ENCODE data around the gene PDE4DIP. TPM values are rescaled to one million over a fixed set of nuclear protein-coding genes. Genes with fewer than 3 reads are reported as not detected.
"Not testable (repeated sequence)": the region's sequence is repeated elsewhere in the genome, so short reads cannot be mapped to it uniquely, and the experiment has no call there.

The PDE4DIP gene
- total RNA-seq, 1 donor from 2014 or later = 134 TPM

DNA sequence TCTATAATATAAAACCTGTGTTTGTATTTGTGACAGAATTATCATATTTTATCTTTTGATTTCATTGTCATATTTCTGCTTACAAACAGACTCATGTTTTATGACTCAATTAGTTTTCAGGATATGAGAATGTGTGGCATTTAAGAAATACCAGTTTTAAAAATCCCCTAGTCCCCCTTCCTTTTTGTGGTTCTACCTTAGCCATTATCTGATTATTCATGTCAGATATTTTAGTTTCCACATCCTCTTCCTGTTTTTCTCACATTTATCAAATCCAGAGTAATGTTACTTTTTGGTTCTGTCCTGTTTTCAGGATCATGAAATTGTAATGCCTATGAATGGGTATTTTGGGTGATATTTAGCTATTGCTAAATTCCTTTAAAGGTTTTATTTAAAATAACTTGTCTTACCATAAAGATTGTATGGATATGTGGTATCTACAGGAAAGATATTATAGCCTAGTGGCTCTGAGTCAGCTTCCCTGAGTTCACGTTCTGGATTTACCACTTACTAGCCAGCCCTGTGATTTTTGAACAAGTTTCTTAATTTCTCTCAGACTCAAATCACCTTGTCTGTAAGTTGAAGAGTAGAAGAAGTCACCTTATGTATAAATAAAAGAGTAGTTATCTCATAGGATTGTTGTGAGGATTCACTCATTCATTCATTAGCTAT is 131.8 kb downstream of the PDE4DIP start:
- DNase-seq = not testable (repeated sequence)

DNA sequence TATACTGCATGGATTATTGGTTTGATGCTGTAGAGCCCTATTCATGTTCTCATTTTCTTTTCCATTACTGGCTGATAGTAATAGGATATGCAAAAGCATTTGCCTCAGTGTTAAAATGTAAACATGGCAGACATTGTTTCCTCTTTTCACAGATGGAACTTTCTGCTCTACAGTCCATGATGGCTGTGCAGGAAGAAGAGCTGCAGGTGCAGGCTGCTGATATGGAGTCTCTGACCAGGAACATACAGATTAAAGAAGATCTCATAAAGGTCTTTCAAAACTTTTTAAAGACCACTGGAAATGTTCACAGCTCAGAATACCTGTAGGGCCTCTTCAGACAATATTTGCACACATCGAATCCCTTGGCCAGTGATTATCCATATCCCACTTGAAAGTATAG is 133.6 kb downstream of the PDE4DIP start:
- not testable (repeated sequence) for DNase-seq

DNA sequence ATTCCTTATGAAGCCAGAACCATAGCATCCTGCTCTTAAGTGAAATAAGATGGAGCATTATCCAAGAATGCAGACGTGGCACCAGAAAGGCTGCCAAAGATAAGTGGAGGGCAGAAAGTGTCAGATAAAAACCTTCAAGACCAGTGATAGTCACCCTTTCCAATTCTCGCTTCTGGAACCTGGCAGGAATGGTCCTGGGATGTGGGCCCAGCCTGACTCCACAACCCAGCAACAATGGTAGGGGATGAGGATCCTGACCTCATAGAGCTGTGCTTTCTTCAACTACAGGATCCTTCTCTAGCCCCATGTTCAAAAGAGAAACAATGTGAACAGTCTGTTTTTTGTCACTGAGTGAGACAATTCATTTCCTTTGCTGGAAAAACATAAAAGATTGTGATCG is 145.2 kb downstream of the PDE4DIP start:
- DNase-seq = not testable (repeated sequence)

DNA sequence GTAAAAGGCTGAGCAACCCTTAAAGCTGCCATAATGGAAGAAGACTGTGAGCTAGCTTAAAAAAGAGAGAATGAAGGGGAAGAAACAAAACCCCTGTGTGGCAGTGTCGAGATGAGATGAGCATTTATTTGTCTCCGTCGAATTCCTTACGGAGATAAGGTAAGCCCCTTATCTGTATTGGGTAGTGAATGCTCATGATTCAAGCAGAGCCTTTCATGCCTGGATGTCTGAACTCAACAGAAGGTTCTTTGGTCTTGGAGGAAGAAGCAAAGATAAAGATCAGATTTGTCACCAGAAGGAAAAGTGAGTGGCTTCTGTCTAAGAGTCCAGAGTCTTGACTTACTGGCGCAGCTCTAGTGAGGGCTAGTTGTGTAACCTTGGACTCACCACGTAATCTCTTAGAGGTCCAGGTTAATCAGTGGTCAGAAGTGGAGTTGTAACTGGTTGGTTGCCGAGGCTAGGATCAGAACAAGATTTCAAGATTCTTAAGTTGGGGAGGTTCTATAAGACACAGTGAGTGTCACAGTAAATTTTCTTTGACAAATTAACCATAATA is 146.1 kb downstream of the PDE4DIP start:
- not testable (repeated sequence) for DNase-seq

DNA sequence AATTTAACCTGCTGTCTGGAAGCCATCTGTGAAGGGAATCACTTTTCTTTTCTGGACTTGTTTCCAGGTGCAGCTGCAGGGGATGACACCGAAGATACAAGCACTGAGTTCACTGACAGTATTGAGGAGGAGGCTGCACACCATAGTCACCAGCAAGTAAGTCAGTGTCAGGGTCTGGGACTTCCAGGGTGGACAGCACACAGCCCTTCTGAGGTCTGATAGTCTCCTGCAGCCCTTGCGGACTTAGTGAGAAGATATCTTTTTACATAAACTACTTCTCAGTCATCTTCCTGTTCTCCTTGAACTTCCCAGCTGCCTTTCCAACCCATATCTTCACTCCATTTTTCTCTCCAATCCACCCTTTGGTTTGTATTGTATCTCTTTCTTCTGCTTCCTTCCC is 147.6 kb downstream of the PDE4DIP start:
- DNase-seq = not testable (repeated sequence)

DNA sequence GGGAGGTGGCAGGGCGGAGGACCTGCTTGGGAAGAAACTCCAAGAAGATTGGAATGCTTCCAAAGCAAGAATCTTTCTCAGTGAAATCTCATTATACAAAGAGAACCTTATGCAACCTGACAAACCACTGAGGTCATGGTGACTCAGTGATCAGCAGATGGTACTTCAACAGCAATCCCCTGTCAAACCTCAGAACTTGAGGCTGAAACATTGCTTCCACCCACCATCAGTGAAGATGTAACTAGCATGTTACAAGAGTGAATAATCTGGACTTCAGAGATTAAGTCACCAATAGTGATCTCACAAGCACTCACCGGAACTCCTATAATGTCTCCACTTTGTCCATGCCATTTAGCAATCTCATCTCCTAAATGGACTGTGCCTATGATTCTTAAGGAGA is 148.1 kb downstream of the PDE4DIP start:
- not testable (repeated sequence) for DNase-seq

DNA sequence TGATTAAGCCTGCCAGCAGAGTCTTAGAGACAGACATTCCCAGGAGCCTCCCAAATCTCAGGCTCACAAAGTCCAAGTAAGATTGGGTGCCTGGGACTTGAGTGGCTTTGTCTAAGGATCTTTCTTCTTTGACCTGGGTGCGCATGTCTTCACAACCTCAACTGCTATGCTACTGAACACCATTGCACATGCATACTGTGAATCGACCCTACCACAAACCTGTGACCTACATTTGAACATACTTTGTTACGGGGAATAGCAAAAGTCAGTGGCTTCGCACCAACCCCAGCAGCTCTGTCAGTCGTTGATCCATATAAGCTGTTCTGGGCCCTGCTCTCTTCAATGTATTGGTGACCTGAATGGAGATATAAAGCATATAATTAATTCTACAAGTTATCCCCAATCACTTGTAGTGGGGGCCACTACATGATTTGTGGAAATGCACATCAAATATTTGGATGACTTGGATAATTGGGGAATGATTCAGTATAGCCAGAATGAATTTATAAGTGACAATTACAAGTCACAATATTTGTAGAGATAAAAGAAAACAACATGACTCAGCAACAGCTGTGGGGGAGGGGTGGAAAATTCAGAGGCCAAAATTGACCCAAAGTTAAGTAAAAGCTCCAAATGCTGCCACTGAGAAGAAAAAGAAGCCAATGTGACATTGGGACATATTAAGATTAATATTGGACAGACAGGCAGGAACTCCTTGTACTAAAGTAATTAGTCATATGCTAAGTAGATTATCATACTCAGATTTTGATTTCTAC is 152.4 kb downstream of the PDE4DIP start:
- DNase-seq = not testable (repeated sequence)

DNA sequence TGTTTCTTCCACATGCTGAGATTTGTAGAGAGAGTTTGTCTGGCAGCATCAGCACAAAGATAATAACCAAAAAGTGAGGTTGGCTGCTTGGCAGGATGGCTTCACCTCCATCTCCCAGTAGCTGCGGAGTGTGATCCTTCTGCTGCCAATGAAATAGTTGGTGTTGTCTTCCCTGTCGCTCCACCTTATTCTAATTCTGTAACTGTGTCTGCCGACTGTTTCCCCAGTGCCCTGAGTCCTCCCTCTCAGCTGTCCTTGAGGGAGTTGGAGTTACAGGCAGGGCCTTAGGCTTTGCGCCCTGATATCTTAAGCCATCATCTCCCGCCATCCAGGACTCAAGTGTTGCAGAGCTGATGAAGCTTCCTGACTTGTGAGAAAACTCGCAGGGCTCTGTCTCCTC is 153.2 kb downstream of the PDE4DIP start:
- DNase-seq = not testable (repeated sequence)

DNA sequence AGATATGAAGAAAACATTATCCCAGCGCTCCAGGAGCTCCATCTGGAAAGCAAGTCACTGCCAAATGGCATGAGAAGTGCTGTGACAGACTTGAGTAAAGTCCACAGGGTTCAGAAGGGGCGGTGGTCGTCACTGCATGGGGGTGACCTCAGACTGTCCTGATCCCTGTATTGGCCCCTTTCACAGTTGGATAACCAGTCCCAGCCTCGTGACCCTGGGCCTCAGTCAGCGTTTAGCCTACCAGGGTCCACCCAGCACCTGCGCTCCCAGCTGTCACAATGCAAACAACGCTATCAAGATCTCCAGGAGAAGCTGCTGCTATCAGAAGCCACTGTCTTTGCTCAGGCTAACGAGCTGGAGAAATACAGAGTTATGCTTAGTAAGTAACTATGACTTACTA is 158.4 kb downstream of the PDE4DIP start:
- not testable (repeated sequence) for DNase-seq

DNA sequence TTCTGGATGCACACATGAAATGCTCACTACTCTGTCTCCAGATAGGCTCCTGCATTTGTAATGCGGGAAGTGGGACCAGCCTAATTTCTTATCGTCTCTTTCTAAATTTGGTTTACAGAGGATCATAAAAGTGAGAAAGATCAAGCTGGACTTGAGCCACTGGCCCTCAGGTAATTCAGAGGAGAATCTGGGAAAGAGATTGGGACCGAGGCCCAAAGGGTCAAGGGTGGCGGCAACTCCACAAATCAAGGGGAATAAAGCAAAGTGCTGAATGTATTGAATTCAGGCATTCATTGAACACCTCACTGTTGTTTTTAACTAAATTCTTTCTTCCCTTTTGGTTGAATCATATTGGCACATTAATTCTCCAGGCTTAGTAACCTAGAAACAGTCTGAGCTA is 164.1 kb downstream of the PDE4DIP start:
- DNase-seq = not testable (repeated sequence)

DNA sequence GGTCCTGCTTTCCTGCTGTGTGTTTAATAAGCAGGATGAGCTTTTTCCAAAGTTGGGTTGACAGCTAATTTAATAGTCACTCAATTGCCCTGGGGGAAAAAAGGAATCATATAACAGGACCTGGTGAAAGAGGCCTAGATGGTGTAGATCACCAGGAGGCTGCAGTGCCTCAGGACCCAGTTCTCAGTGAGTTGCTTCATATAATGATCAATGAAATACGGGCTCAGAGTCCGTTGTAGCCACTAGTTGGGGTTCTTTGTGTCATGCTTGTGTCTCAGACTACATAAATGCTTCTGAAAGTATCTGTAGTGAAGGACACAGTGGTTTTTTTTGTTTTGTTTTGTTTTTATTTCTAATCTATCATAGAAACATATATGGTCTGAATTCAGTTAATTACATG is 164.5 kb downstream of the PDE4DIP start:
- not testable (repeated sequence) for DNase-seq

DNA sequence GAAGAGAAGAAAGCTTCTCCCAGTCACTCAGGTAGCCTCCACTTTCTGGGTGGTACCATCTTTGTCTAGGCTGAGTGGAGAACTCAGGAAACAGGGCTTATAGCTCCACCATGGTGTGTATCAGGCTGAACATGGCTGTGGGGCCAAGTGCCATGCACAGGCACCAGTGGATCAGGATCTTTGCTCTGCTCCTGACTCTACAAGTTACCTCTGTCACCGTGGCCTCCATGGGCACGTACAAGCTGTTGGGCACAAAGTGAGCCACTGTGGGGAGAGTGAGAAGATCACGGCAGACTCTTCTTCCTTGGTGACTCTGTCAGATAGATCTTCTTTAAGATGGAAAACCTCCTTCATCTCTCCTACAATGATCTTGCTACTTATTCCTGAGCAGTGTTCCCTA is 165.5 kb downstream of the PDE4DIP start:
- not testable (repeated sequence) for DNase-seq

DNA sequence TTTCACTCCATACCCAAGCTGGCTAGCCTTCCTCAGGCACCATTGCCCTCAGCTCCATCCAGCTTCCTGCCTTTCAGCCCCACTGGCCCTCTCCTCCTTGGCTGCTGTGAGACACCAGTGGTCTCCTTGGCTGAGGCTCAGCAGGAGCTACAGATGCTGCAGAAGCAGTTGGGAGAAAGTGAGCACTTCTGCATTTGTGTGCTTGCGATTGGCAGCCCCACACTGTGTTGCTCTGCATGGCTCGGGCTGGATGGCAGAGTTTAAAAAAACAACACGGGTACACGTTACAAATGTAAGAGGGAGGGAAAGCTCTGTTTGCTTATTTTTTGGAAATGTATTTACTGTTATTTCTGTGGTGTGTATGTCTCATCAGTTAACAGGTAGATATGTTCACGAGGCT is 168.4 kb downstream of the PDE4DIP start:
- not testable (repeated sequence) for DNase-seq

DNA sequence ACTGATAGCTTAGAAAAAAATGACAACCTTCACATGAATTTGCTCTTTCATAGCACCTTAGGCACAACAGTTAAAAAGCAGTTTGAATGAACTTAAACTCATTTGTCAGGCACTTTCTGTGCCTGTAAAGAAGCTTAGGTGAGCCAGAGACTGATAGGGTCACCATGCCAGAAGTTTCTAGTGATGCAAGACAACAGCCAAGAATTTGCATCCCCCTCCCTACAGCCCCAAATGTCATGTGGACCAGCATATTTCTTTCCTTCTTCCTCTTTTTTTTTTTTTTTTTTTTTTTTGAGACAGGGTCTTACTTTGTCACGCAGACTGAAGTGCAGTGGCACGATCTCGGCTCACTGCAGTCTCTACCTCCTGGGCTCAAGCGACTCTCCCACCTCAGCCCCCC is 169.3 kb downstream of the PDE4DIP start:
- DNase-seq = not testable (repeated sequence)

DNA sequence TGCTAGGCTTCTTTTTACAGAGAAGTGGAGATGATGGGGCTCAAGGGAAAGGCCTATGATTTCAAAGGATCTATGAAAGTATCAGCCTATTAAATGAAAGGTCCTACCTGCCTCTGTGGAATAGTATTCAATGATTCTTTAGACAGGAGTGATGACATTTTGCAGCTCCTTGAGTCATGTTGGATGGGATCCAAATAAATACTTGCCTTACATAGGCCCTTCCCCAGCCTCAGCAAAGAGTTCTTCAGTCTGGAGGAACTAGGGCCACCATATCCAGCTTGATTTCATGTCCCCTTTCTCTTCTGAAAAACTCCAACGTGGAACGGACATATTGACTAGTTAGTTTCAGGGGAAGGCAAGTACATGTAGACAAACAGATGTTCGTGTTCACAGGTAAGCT is 171.3 kb downstream of the PDE4DIP start:
- not testable (repeated sequence) for DNase-seq

DNA sequence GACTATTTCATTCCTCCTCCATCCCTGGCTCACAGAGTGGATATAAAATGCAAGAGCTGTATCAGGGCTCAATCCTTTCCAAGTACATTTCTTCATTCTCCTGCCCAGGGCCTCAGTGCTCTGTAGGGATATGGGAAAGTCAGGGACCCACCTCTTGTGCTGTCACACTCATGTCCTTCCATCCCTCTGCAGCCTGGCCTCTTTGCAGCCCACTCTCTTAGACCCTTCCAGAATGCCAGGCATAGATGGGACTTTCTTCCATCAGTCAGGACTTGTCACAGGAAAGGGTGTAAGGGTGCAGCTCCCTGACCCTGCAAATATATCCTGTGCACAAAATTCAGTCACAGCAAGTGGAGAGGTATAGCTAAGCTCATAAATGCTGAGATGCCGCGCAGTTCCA is 172.4 kb downstream of the PDE4DIP start:
- not testable (repeated sequence) for DNase-seq

DNA sequence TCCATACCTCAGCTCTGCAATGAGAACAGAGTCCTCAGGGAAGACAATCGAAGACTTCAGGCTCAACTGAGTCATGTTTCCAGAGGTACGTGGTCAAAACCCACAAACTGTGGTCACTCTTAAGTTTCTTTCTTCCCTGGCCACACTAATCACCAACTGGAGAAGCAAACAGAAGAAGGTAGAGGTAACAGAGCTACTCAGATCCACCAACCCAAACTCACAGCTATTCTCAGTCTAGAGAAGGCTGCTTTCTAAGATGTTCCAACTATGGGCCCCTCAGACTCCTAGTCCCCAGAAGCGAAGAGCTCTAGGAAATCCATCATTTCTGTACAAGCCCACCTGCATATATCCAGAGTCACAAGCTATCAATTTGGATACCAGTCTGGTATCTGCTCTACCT is 174.3 kb downstream of the PDE4DIP start:
- not testable (repeated sequence) for DNase-seq

DNA sequence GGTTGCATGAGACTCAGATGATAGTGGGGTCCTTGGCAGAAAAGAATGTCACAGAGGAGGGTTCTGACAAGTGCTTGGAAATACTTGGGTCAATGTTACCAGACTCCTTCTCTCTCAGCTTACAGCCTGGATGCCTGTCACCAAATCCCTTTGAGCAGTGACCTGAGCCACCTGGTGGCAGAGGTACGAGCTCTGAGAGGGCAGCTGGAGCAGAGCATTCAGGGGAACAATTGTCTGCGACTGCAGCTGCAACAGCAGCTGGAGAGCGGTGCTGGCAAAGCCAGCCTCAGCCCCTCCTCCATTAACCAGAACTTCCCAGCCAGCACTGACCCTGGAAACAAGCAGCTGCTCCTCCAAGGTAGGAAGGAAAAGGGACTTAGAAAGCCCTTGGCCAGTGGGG is 180.1 kb downstream of the PDE4DIP start:
- not testable (repeated sequence) for DNase-seq

DNA sequence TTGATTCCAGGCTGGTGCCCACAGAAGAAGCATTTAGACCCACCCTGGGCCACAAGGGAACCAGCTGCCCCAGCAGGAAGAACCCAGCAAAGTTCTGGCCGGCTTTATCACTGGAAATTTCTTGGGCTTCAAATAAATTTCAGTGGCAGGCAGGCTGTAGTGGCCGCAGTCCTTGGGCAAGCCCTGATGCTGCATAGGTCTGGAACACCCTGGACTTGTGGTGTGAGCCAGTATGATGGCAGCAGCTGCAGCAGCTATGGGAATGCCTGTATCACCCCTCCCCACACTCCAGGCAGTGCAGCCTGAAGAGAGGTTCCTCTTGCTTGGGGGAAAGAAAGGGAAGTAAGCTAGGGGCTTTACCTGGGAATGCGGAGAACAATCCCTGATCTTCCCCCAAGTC is 189.7 kb downstream of the PDE4DIP start:
- not testable (repeated sequence) for DNase-seq

DNA sequence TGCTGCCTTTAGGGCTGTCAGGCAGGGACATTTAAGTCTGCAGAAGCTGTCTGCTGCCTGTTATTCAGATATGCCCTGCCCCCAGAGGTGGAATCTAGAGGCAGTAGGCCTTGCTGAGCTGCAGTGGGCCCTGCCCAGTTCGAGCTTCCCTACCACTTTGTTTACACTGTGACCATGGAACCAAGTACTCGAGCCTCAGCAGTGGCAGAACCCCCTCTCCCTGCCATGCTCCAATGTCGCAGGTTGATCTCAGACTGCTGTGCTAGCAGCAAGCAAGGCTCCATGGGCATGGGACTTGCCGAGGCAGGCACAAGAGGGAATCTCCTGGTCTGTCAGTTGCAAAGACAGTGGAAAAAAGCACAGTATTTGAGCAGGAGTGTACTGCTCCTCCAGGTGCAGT is 198.8 kb downstream of the PDE4DIP start:
- DNase-seq = not testable (repeated sequence)

DNA sequence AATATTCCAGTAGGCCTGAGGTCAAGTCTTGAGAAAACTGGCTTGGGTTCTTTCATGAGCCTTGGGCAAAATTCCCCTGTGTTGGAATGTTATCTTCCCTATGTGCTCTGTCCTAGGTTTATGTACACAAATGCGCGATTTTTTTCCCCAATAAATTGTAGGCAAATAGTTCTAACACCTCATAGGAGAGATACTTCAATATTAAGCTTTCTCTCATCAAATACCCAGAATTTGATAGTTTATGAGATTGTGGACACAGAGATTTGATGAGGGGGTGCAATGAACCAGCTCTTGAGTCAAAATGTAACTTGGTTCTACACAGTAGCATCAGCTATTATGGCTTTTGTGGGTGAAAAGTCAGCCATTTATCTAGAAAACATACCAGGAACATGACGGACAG is 220.4 kb downstream of the PDE4DIP start:
- not testable (repeated sequence) for DNase-seq

DNA sequence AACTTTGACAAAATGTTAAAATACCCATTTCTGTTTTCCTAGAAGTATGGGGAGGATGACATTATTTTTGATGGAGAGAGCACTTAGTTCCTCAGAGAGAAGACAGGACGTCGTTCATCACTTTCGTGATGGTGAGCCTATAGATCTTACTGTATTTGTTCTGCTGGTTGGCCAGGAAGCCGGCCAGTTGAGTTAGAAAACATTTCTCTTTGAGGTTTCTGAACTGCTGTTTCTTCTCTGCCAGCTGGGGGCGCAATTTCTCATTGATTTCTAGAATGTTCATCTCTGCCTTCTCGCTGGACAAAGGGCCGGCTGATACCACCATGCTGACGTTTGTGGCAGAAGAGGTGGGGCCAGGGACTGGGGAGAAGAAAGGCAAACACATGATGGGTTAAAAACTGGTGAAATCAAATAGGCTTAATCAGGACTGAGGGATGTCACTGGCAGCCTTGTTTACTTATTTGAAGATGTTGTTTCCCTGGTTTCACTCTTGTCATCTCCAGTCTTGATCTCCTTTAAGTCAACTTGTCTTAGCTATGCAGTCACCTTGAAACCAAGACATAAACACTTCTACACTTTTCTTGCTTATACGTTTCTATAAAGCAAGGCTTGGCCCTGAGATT is 231.4 kb downstream of the PDE4DIP start:
- DNase-seq = not testable (repeated sequence)
